ENCODE data around the gene NECTIN3. TPM values are rescaled to one million over a fixed set of nuclear protein-coding genes. Genes with fewer than 3 reads are reported as not detected.

Gene NECTIN3, protein sequence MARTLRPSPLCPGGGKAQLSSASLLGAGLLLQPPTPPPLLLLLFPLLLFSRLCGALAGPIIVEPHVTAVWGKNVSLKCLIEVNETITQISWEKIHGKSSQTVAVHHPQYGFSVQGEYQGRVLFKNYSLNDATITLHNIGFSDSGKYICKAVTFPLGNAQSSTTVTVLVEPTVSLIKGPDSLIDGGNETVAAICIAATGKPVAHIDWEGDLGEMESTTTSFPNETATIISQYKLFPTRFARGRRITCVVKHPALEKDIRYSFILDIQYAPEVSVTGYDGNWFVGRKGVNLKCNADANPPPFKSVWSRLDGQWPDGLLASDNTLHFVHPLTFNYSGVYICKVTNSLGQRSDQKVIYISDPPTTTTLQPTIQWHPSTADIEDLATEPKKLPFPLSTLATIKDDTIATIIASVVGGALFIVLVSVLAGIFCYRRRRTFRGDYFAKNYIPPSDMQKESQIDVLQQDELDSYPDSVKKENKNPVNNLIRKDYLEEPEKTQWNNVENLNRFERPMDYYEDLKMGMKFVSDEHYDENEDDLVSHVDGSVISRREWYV
- 1 to 10 TPM; 3.5 to 5.9 TPM for total RNA-seq

DNA sequence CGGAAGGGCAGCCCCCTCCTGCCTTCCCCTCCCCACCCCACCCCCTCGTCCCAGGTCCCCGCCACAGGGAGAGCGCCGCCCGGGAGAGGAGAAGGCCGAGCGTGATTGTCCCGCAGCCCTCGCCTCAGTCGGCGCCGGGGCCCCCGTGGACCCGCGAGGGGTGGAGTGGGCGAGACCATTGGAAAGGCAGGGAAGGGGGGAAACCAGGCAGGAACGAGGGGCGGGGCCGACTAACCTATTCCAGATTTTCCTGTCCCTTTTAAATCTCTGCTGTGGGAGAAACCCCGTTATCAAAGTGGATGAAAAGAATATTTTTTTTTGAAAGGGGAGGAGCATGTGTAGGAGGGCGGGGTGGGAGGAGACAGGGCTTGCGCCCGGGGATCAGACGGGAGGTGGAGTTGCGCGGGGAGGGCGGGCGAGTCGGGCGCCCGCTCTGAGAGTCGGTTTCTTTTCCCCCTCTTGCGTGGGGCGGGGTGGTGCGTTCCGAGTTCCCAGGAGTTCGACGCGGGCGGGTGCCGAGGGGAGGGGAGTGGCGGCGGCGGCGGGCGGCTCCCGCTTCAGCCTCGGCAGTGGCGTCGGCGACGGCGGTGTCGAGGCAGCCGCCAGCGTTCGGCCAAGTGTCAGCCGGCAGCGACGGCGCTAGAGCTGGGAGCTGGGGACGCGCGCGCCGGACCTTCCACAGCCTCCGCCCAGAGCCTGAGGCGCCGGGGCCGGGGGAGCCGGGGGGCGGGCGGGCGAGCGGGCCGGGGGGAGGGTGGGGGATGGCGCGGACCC lies at the start of gene NECTIN3:
NECTIN3 (plus strand) TSS at position 560 of the 774 bp plus-strand sequence; CDS start at position 762, 202 bp downstream.
- Mint-ChIP-seq H3K27ac (peak within 1 kb of the TSS; percentile 45 to 68), H3K36me3 (peaks cover 5 to 13% of the 10 kb centered on the region in 2 donors), H3K9me3 (no peaks in the 10 kb centered on the region)
- ATAC-seq (peak; percentile 91 to 97), DNase-seq (ENCODE audit: low spot score in 2 of 2) (peak; percentile 76 to 82)

- no peak for ATAC-seq
- no peak for DNase-seq (ENCODE audit: low spot score in 2 of 2)
- H3K9me3 Mint-ChIP-seq: no peaks in the 10 kb centered on the region
- no peaks in the 10 kb centered on the region for H3K36me3 Mint-ChIP-seq
- no peak overlapping the region for H3K27ac Mint-ChIP-seq
Observed at GRCh38 chr3:111027868-111028267, 43.7 kb upstream of the NECTIN3 start.

- Mint-ChIP-seq H3K36me3 (peaks cover 0 to 8% of the 10 kb centered on the region in 2 donors), H3K27ac (no peak overlapping the region), H3K9me3 (peaks cover 4 to 5% of the 10 kb centered on the region in 2 donors)
- no peak for ATAC-seq
- no peak for DNase-seq (ENCODE audit: low spot score in 2 of 2)
Observed at GRCh38 chr3:111031538-111031937, 40.1 kb upstream of the NECTIN3 start.

DNA sequence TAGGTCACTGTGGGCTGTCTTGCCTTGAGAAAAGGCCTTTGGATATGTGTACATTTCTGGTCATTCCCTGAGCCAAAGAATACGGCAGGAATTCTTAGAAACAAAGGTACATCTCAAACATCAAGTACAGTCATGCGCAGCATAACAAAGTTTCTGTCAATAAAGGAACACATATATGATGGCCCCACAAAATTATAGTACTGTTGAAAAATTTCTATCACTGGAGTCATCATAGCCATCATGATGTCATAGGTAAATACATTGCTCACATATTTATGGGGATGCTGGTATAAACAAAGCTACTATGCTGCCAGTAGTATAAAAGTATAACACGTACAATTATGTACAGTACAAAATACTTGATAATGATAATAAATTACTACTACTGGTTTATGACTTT lies 38.9 kb upstream of the NECTIN3 start:
- DNase-seq (ENCODE audit: low spot score in 2 of 2) (no peak), ATAC-seq (no peak)
- H3K27ac Mint-ChIP-seq: no peak overlapping the region
- peaks cover 0 to 17% of the 10 kb centered on the region in 2 donors for H3K36me3 Mint-ChIP-seq
- H3K9me3 Mint-ChIP-seq: peaks cover 12% of the 10 kb centered on the region in 2 donors

- ATAC-seq (no peak), DNase-seq (ENCODE audit: low spot score in 2 of 2) (no peak)
Observed at GRCh38 chr3:111033470-111034050, 38.1 kb upstream of the NECTIN3 start.

DNA sequence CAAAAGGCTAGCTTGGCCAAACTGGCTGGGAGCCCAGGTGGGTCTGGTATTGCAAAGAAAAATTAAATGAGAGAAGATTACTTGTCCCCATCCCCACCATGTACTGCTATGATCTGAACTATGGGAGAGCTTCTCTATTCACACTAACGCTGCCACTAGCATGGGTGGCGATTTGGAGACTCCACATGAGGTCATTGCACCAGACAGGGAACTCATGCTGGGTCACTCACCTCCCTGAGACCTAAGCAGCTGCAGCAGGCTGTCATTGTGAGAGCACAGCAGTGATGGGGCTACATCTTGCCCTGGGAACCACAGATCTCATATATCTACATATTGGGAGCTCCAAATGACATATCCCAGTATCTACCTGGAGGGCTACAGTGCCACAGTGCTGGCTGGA lies 36.3 kb upstream of the NECTIN3 start:
- no peak for DNase-seq (ENCODE audit: low spot score in 2 of 2)
- Mint-ChIP-seq H3K27ac (no peak overlapping the region), H3K9me3 (peaks cover 15 to 16% of the 10 kb centered on the region in 2 donors), H3K36me3 (peaks cover 0 to 21% of the 10 kb centered on the region in 2 donors)
- no peak for ATAC-seq

More at GRCh38 chr3:111033470-111034050, 38.1 kb upstream of the NECTIN3 start:
- H3K36me3 Mint-ChIP-seq: peaks cover 0 to 21% of the 10 kb centered on the region in 2 donors
- peaks cover 15 to 16% of the 10 kb centered on the region in 2 donors for H3K9me3 Mint-ChIP-seq
- H3K27ac Mint-ChIP-seq: no peak overlapping the region

DNA sequence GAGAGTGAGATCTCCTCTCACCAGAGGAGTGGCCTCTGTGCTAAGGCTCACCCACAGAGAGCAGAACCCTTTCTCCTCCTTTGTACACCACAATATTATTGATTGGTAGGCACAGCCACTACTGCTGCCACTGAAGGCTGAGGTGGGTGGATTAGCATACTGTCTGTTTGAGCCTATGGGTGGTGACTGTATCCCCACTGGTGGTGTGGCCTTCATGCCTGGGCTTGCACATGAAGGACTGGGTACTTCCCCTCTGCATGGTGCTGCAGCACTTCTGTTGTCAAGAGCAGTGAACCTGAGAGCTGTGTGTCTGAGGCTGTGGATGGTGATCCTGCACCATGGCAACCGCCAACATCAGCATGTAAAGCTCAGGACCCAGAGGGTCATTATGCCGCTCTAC lies 35.7 kb upstream of the NECTIN3 start:
- DNase-seq (ENCODE audit: low spot score in 2 of 2) (no peak), ATAC-seq (peak in 1 of 2 donors; percentile 37)
- Mint-ChIP-seq H3K27ac (no peak overlapping the region), H3K36me3 (peaks cover 0 to 21% of the 10 kb centered on the region in 2 donors), H3K9me3 (peaks cover 15 to 17% of the 10 kb centered on the region in 2 donors)

DNA sequence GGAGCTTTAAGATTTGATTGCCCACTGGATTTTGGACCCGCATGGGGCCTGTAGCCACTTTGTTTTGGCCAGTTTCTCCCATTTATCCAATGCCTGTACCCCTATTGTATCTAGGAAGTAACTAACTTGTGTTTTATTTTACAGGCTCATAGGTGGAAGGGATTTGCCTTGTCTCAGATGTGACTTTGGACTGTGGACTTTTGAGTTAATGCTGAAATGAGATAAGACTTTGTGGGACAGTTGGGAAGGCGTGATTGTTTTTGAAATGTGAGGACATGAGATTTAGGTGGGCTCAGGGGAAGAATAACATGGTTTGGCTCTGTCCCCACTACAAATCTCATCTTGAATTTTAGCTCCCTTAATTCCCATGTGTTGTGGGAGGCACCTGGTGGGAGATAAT lies 30.7 kb upstream of the NECTIN3 start:
- peaks cover 0 to 19% of the 10 kb centered on the region in 2 donors for H3K36me3 Mint-ChIP-seq
- H3K9me3 Mint-ChIP-seq: peaks cover 15 to 23% of the 10 kb centered on the region in 2 donors
- H3K27ac Mint-ChIP-seq: no peak overlapping the region
- DNase-seq (ENCODE audit: low spot score in 2 of 2) (no peak), ATAC-seq (no peak)

GRCh38 chr3:111045564-111045963 lies 26.1 kb upstream of the NECTIN3 start:
- Mint-ChIP-seq H3K9me3 (peaks cover 0 to 7% of the 10 kb centered on the region in 2 donors), H3K27ac (no peak overlapping the region), H3K36me3 (no peaks in the 10 kb centered on the region)
- DNase-seq (ENCODE audit: low spot score in 2 of 2) (no peak), ATAC-seq (peak; percentile 60 to 90)

GRCh38 chr3:111047042-111047441 lies 24.6 kb upstream of the NECTIN3 start:
- no peaks in the 10 kb centered on the region for H3K36me3 Mint-ChIP-seq
- H3K27ac Mint-ChIP-seq: no peak overlapping the region
- no peaks in the 10 kb centered on the region for H3K9me3 Mint-ChIP-seq
- ATAC-seq (no peak), DNase-seq (ENCODE audit: low spot score in 2 of 2) (no peak)

GRCh38 chr3:111047812-111048435 lies 23.7 kb upstream of the NECTIN3 start:
- Mint-ChIP-seq H3K27ac (no peak overlapping the region), H3K9me3 (no peaks in the 10 kb centered on the region), H3K36me3 (no peaks in the 10 kb centered on the region)
- DNase-seq (ENCODE audit: low spot score in 2 of 2): no peak
- no peak for ATAC-seq

- DNase-seq (ENCODE audit: low spot score in 2 of 2) (no peak), ATAC-seq (no peak)
- Mint-ChIP-seq H3K36me3 (no peaks in the 10 kb centered on the region), H3K27ac (no peak overlapping the region), H3K9me3 (no peaks in the 10 kb centered on the region)
Observed at GRCh38 chr3:111051354-111051753, 20.3 kb upstream of the NECTIN3 start.

DNA sequence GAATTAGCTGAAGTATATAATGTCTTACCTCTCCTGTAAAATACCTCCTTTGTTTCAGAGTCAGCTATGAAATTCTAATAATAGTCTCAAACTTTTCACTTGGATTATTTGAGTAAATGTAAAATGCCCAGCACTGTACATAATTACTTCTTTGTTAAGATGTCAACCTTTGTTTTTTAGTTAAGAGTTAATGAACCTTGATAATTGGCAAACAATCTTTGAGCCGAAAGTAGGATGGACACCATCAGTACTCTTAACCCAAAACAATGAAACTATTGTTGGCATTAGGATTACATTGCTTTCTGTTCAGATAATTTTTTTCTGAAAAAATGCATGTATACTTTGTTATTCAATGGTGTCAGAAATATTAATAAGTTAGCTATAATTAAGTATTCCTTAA lies 3.0 kb upstream of the NECTIN3 start:
- Mint-ChIP-seq H3K27ac (no peak overlapping the region), H3K36me3 (peaks cover 5 to 12% of the 10 kb centered on the region in 2 donors), H3K9me3 (no peaks in the 10 kb centered on the region)
- ATAC-seq: no peak
- DNase-seq (ENCODE audit: low spot score in 2 of 2): no peak

DNA sequence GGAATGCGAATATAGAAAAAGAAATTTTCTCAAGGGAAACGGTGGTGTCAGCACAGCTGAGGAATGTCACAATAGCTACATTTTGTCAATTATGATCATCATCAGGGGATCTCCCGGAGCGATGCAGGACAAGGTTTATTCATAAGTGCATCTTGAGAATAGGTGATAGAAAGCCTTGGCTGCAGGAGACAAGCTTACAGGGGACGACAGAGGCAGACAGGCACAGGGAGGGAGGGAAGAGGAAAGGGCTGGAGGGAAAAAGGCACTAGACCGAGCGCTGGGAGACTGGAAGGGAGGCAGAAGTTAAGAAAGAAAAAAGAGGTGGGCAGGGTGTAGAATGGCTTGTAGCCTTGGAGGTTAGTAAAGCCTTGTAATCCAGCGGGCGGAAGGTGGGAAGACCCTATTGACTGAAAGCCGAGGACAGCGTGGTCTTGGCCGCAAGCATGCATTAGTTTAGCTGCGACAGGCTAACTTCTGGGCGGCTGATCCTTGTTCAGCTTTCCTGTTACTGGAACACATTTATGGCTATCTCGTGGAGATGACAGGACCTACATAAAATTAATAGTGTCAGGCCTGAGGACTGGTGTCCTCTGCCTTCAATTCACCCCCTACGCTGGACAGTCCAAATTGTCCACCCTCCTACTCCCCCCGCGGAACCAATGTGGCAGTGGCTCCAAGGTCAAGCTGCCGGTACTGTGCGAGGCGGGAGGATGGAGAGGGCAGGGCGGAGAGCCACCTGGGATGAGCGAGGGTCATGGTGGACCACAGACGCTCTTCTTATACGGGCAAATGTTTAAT lies 1.4 kb upstream of the NECTIN3 start:
- ATAC-seq: no peak
- DNase-seq (ENCODE audit: low spot score in 2 of 2): no peak
- H3K36me3 Mint-ChIP-seq: peaks cover 5 to 13% of the 10 kb centered on the region in 2 donors
- H3K9me3 Mint-ChIP-seq: no peaks in the 10 kb centered on the region
- peak overlapping the region; percentile 33 to 45 for H3K27ac Mint-ChIP-seq

- no peak for ATAC-seq
- Mint-ChIP-seq H3K27ac (peak overlapping the region; percentile 33 to 45), H3K36me3 (peaks cover 5 to 13% of the 10 kb centered on the region in 2 donors), H3K9me3 (no peaks in the 10 kb centered on the region)
- peak in 1 of 2 donors; percentile 13 for DNase-seq (ENCODE audit: low spot score in 2 of 2)
Observed at GRCh38 chr3:111070772-111071256, 802 bp upstream of the NECTIN3 start.
